GM23338 (cell line): ENCODE results near the gene CPEB3. TPM values are rescaled to one million over a fixed set of nuclear protein-coding genes. Genes with fewer than 3 reads are reported as not detected.

ENCODE experiments used
- ATAC-seq: fragments of 200-7000 bp; cut with Tn5 transposase; 3 replicates; pipeline ENCODE4 v1.9.1; 2020
- DNase-seq: peaks from one replicate; pipeline ENCODE4 v3.0.0-alpha.2; 2015; ENCODE audit warnings: low spot score
- H2AFZ ChIP-seq: fragments of 200-600 bp; sonication (generic); 2 replicates; pipeline ENCODE4 v1.8.0; 2016; ENCODE audit warnings: antibody characterized with exemption, mild to moderate bottlenecking, moderate library complexity
- H3F3A ChIP-seq: fragments of 200-600 bp; sonication (generic); replicated peaks from 2 replicates; pipeline ENCODE4 v1.8.0; 2017; ENCODE audit warnings: antibody characterized with exemption, mixed run types, low read depth
- H3K27ac ChIP-seq: fragments of 200-600 bp; sonication (generic); 2 replicates; pipeline ENCODE4 v1.6.1; 2016; ENCODE audit warnings: low read depth
- H3K27me3 ChIP-seq: fragments of 200-600 bp; sonication (generic); 2 replicates; pipeline ENCODE4 v1.8.0; 2016; ENCODE audit warnings: mild to moderate bottlenecking, mixed run types, moderate library complexity; ENCODE audit not compliant: insufficient read depth
- H3K36me3 ChIP-seq: fragments of 200-600 bp; sonication (generic); 2 replicates; pipeline ENCODE4 v1.8.0; 2016; ENCODE audit warnings: mild to moderate bottlenecking; ENCODE audit not compliant: insufficient read depth
- H3K4me1 ChIP-seq: fragments of 200-600 bp; sonication (generic); 2 replicates; pipeline ENCODE4 v1.8.0; 2016; ENCODE audit warnings: mild to moderate bottlenecking, moderate library complexity; ENCODE audit not compliant: insufficient read depth
- H3K4me2 ChIP-seq: fragments of 200-600 bp; sonication (generic); 2 replicates; pipeline ENCODE4 v1.7.1; 2017; ENCODE audit warnings: mixed run types
- H3K4me3 ChIP-seq: fragments of 200-600 bp; sonication (generic); 2 replicates; pipeline ENCODE4 v1.6.1; 2016; ENCODE audit warnings: mixed run types
- H3K79me2 ChIP-seq: fragments of 200-600 bp; sonication (generic); replicated peaks from 2 replicates; pipeline ENCODE4 v1.8.0; 2017; ENCODE audit warnings: mild to moderate bottlenecking; ENCODE audit not compliant: insufficient read depth
- H3K9me2 ChIP-seq: fragments of 200-600 bp; sonication (generic); 2 replicates; pipeline ENCODE4 v1.8.0; 2017; ENCODE audit not compliant: insufficient read depth
- H4K20me1 ChIP-seq: fragments of 200-600 bp; sonication (generic); replicated peaks from 2 replicates; pipeline ENCODE4 v1.8.0; 2017; ENCODE audit warnings: mild to moderate bottlenecking; ENCODE audit not compliant: insufficient read depth
- H3K27ac Mint-ChIP-seq: 2 replicates; pipeline ENCODE4 v1.8.0; 2020; ENCODE audit warnings: inconsistent platforms, mild to moderate bottlenecking, moderate library complexity, mixed read lengths
- H3K27me3 Mint-ChIP-seq: 3 replicates; pipeline ENCODE4 v1.8.0; 2022; ENCODE audit warnings: low read depth, mild to moderate bottlenecking, moderate library complexity, mixed read lengths, inconsistent platforms; ENCODE audit not compliant: insufficient read depth, poor library complexity
- H3K36me3 Mint-ChIP-seq: 3 replicates; pipeline ENCODE4 v1.8.0; 2021; ENCODE audit warnings: low read depth, mild to moderate bottlenecking, inconsistent platforms, moderate library complexity, mixed read lengths
- H3K4me1 Mint-ChIP-seq: 3 replicates; pipeline ENCODE4 v1.8.0; 2020; ENCODE audit warnings: mild to moderate bottlenecking, inconsistent platforms, mixed read lengths
- H3K4me3 Mint-ChIP-seq: 3 replicates; pipeline ENCODE4 v1.8.0; 2021; ENCODE audit warnings: moderate library complexity, mild to moderate bottlenecking, inconsistent platforms, mixed read lengths
- H3K9me3 Mint-ChIP-seq: 3 replicates; pipeline ENCODE4 v1.8.0; 2020; ENCODE audit warnings: moderate library complexity, mild to moderate bottlenecking, inconsistent platforms, mixed read lengths
- CREB1 ChIP-seq: fragments of 250-450 bp; sonication (Bioruptor Pico); IDR thresholded peaks from 2 replicates; pipeline ENCODE4 v1.5.0; 2020; ENCODE audit warnings: low read depth, mild to moderate bottlenecking, moderate library complexity
- ETS1 ChIP-seq: IDR thresholded peaks from 2 replicates; pipeline ENCODE4 v1.6.1; 2016; ENCODE audit warnings: antibody characterized with exemption
- EZH2 ChIP-seq: fragments of 200-600 bp; sonication (generic); IDR thresholded peaks from one replicate; pipeline ENCODE4 v1.8.0; 2017; ENCODE audit warnings: antibody characterized with exemption, mild to moderate bottlenecking, low read depth; ENCODE audit not compliant: unreplicated experiment
- EZH2phosphoT487 ChIP-seq: fragments of 200-600 bp; sonication (generic); IDR thresholded peaks from one replicate; pipeline ENCODE4 v1.8.1; 2018; ENCODE audit warnings: antibody characterized with exemption; ENCODE audit not compliant: unreplicated experiment
- JUNB ChIP-seq: IDR thresholded peaks from one replicate; pipeline ENCODE4 v1.6.1; 2016; ENCODE audit warnings: antibody characterized with exemption; ENCODE audit not compliant: unreplicated experiment
- POLR2AphosphoS5 ChIP-seq: IDR thresholded peaks from 2 replicates; pipeline ENCODE4 v1.6.1; 2016; ENCODE audit warnings: antibody characterized with exemption, low read depth
- REST ChIP-seq: IDR thresholded peaks from one replicate; pipeline ENCODE4 v1.6.1; 2018; ENCODE audit warnings: antibody characterized with exemption; ENCODE audit not compliant: unreplicated experiment
- STAT1 ChIP-seq: IDR thresholded peaks from one replicate; pipeline ENCODE4 v1.6.1; 2016; ENCODE audit warnings: antibody characterized with exemption; ENCODE audit not compliant: unreplicated experiment
- ZNF331 ChIP-seq: fragments of 250-450 bp; sonication (Bioruptor Pico); IDR thresholded peaks from 2 replicates; pipeline ENCODE4 v1.5.0; 2020; ENCODE audit warnings: low read depth, mild to moderate bottlenecking, moderate library complexity
- polyA plus RNA-seq: library from polyadenylated mRNA; unstranded; fragments of >200 nt; fragmentation: Nextera tagmentation; extraction: Ambion mirVana; gene quantifications from 2 replicates; pipeline ENCODE4 v1.2.1, GENCODE V29; 2016
- total RNA-seq: library from RNA; depleted of rRNA; stranded (reverse); fragments of >200 nt; shearing (Covaris generic); gene quantifications from 2 replicates; pipeline ENCODE4 v1.2.3, GENCODE V29; 2014
- TF ChIP-seq, protein P1 (sequence below), 2 experiments: fragments of 200-600 bp in 1 of 2; sonication (generic) in 1 of 2; conservative IDR thresholded peaks; 2 replicates each; pipeline versions ENCODE4 v1.5.1 to v1.6.1; 2016 to 2017; ENCODE audit warnings: antibody characterized with exemption in 2 of 2, low read depth in 2 of 2, mild to moderate bottlenecking in 2 of 2, moderate library complexity in 1 of 2
- TF ChIP-seq, protein P2 (sequence below): fragments of 250-450 bp; sonication (Bioruptor Pico); IDR thresholded peaks from 2 replicates; pipeline ENCODE4 v1.5.0; 2020; ENCODE audit warnings: mild to moderate bottlenecking, moderate library complexity

CPEB3 gene
- total and polyA plus RNA-seq, 2 experiments from 2014 or later, result 0.74 to 1.9 TPM

GRCh38 chr10:92125144-92125543 is 165.7 kb downstream of the CPEB3 start (continued):
- TF ChIP-seq REST (no peak), ZNF331 (CRISPR knock-in tag) (no peak), STAT1 (no peak), JUNB (no peak), EZH2phosphoT487 (no peak), ETS1 (no peak)
- TF ChIP-seq, protein P1, sequence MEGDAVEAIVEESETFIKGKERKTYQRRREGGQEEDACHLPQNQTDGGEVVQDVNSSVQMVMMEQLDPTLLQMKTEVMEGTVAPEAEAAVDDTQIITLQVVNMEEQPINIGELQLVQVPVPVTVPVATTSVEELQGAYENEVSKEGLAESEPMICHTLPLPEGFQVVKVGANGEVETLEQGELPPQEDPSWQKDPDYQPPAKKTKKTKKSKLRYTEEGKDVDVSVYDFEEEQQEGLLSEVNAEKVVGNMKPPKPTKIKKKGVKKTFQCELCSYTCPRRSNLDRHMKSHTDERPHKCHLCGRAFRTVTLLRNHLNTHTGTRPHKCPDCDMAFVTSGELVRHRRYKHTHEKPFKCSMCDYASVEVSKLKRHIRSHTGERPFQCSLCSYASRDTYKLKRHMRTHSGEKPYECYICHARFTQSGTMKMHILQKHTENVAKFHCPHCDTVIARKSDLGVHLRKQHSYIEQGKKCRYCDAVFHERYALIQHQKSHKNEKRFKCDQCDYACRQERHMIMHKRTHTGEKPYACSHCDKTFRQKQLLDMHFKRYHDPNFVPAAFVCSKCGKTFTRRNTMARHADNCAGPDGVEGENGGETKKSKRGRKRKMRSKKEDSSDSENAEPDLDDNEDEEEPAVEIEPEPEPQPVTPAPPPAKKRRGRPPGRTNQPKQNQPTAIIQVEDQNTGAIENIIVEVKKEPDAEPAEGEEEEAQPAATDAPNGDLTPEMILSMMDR (conservative IDR thresholded peaks at IDR 0.05; ENCODE audit: low read depth in 2 of 2), result no peak

- Histone ChIP-seq H3K36me3 (no peaks in the 10 kb centered on the region), H3K4me3 (no peak overlapping the region), H3K9me2 (0 out of 2 replicates have a peak, but pooled peaks cover 5% of the 10 kb centered on the region), H3K4me2 (no peak overlapping the region), H3K27ac (no peak overlapping the region), H3F3A (no peaks in the 10 kb centered on the region), H3K4me1 (no peaks in the 10 kb centered on the region), H3K79me2 (no peaks in the 10 kb centered on the region), H3K27me3 (no peaks in the 10 kb centered on the region), H4K20me1 (no peaks in the 10 kb centered on the region), H2AFZ (no peak overlapping the region)
- H3K4me3 Mint-ChIP-seq, result no peak overlapping the region
- no peaks in the 10 kb centered on the region for H3K27me3 Mint-ChIP-seq
- ATAC-seq, result no peak
- peaks cover 9% of the 10 kb centered on the region for H3K4me1 Mint-ChIP-seq
- DNase-seq, result no peak
- no peaks in the 10 kb centered on the region for H3K36me3 Mint-ChIP-seq
- H3K9me3 Mint-ChIP-seq, result no peaks in the 10 kb centered on the region; the same call in 2 of the 3 replicates
- H3K27ac Mint-ChIP-seq, result no peak overlapping the region
- TF ChIP-seq JUNB, result no peak
- TF ChIP-seq ZNF331 (CRISPR knock-in tag), result no peak
- TF ChIP-seq POLR2AphosphoS5, result no peak
- TF ChIP-seq EZH2, result no peak
- TF ChIP-seq, protein P2, sequence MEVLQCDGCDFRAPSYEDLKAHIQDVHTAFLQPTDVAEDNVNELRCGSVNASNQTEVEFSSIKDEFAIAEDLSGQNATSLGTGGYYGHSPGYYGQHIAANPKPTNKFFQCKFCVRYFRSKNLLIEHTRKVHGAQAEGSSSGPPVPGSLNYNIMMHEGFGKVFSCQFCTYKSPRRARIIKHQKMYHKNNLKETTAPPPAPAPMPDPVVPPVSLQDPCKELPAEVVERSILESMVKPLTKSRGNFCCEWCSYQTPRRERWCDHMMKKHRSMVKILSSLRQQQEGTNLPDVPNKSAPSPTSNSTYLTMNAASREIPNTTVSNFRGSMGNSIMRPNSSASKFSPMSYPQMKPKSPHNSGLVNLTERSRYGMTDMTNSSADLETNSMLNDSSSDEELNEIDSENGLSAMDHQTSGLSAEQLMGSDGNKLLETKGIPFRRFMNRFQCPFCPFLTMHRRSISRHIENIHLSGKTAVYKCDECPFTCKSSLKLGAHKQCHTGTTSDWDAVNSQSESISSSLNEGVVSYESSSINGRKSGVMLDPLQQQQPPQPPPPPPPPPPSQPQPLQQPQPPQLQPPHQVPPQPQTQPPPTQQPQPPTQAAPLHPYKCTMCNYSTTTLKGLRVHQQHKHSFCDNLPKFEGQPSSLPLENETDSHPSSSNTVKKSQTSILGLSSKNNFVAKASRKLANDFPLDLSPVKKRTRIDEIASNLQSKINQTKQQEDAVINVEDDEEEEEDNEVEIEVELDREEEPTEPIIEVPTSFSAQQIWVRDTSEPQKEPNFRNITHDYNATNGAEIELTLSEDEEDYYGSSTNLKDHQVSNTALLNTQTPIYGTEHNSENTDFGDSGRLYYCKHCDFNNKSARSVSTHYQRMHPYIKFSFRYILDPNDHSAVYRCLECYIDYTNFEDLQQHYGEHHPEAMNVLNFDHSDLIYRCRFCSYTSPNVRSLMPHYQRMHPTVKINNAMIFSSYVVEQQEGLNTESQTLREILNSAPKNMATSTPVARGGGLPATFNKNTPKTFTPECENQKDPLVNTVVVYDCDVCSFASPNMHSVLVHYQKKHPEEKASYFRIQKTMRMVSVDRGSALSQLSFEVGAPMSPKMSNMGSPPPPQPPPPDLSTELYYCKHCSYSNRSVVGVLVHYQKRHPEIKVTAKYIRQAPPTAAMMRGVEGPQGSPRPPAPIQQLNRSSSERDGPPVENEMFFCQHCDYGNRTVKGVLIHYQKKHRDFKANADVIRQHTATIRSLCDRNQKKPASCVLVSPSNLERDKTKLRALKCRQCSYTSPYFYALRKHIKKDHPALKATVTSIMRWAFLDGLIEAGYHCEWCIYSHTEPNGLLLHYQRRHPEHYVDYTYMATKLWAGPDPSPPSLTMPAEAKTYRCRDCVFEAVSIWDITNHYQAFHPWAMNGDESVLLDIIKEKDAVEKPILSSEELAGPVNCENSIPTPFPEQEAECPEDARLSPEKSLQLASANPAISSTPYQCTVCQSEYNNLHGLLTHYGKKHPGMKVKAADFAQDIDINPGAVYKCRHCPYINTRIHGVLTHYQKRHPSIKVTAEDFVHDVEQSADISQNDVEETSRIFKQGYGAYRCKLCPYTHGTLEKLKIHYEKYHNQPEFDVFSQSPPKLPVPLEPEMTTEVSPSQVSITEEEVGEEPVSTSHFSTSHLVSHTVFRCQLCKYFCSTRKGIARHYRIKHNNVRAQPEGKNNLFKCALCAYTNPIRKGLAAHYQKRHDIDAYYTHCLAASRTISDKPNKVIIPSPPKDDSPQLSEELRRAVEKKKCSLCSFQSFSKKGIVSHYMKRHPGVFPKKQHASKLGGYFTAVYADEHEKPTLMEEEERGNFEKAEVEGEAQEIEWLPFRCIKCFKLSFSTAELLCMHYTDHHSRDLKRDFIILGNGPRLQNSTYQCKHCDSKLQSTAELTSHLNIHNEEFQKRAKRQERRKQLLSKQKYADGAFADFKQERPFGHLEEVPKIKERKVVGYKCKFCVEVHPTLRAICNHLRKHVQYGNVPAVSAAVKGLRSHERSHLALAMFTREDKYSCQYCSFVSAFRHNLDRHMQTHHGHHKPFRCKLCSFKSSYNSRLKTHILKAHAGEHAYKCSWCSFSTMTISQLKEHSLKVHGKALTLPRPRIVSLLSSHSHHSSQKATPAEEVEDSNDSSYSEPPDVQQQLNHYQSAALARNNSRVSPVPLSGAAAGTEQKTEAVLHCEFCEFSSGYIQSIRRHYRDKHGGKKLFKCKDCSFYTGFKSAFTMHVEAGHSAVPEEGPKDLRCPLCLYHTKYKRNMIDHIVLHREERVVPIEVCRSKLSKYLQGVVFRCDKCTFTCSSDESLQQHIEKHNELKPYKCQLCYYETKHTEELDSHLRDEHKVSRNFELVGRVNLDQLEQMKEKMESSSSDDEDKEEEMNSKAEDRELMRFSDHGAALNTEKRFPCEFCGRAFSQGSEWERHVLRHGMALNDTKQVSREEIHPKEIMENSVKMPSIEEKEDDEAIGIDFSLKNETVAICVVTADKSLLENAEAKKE, result no peak
- TF ChIP-seq STAT1, result no peak
- TF ChIP-seq CREB1 (CRISPR knock-in tag), result no peak
- TF ChIP-seq EZH2phosphoT487, result no peak
Measured at GRCh38 chr10:92124616-92125143, 166.2 kb downstream of the CPEB3 start.
